ENCODE measurements around the gene SLC17A5.

DNA sequence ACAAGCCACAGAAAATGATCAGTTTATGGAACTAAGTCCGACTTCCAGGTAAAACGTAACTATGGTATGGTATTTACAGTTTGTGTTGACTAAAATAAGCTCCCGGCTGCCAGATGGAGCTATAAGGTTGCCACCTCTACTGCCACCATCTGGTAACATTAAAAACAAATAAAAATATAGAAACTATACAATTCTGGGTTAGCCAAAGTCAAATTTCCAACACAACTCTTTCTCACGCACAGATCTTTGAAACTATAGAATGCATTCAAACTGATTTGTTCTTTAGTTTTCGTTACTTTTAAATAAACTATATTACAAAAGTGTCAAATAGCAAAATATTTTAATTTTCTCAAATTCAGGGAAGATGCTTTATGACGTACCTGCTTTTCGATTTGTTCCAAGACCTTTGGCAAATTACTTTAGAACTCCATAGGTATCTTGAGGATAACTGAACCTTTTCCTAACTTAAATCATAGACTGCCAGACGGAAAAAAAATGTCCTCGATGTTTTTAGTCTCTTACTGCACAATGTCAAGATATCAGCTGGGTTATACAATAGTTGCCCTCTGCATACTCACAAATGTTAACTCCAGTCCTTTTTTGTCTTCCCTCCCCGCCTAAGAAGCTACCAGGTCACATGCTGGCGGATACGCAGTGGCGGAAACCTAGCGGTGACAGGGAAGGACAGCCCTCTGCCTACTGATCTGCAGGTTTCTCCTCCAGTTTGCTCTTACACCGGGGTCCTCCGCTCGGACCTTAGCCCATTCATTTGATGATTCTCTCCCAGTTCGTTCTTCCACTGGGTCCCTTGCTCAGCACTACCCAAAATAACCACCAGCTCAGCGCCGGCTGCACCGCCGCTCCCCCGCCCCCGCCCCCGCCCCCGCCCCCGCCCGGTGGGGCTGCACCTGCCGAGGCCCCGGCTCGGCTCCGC lies 888 bp downstream of the SLC17A5 start:
- TF ChIP-seq EZH2 (IDR thresholded peaks at IDR 0.05; ENCODE audit: insufficient read depth, poor library complexity, severe bottlenecking) (no peak), EZH2phosphoT487 (IDR thresholded peaks at IDR 0.05; ENCODE audit: insufficient read depth, low read depth) (no peak)
